AG20443 (cell line): ENCODE measurements around the gene ATP9B.
A peak's percentile ranks its signal among the peaks of the same experiment; 100 is the strongest.

Experiments used
- DNase-seq: peaks from one replicate; pipeline ENCODE4 v3.0.0; 2012; ENCODE audit warnings: low spot score, mixed read lengths

The ATP9B gene

DNA sequence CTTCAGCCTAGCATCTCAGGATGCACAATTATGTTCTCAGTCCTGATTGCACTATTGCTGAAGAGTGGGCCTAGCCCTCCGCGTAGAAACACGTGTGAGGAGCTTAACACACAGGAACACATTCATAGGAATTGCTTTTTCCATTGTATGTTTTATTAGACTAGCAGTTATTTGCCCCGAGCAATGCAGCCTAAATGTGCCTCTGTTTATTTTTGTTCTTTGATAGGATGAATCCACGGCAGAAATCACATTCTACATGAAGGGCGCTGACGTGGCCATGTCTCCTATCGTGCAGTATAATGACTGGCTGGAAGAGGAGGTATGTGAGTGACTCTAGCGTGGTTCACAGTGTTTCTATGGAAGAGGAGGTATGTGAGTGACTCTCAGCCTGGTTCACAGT, 260.6 kb downstream of the ATP9B start:
- no peak for DNase-seq

DNA sequence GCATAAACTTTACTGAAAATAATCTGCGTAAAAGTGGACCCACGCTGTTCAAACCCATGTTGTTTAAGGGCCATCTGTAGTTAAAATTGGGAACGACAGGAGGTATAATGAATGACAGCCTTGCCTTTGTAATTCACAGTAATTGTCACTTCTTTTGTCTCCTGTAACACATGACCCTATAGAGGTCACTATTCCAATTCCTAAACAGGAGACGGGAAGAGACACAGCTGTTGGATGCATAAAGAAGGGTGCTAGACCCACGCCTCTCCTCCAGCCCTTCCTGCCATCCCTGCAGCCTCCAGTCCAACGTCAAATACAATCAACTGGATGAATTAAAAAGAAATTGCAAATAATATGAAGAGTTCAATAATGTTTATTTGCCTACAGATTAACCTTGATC, 263.5 kb downstream of the ATP9B start:
- DNase-seq: no peak

DNA sequence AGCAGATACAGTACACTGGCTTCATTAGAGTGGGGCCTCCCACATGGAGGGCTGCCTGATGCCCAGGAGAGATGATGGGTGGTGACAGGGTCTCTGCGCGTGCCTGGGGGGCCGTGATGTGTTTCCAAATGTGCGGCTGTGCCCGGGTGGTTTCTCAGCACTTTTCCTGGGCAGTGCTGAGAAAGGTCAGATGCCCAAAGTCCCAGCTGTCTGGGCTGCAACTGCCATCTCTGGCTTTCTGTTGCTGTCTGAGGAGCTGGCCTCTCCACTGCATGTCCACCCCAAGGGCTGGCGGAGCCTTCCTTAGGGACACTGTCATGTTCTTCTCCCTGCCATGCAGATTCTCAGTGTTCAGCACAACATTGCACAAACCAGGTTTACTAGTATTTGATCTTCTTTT, 263.9 kb downstream of the ATP9B start:
- DNase-seq: no peak

GRCh38 chr18:79334496-79335233, 265.5 kb downstream of the ATP9B start:
- no peak for DNase-seq

DNA sequence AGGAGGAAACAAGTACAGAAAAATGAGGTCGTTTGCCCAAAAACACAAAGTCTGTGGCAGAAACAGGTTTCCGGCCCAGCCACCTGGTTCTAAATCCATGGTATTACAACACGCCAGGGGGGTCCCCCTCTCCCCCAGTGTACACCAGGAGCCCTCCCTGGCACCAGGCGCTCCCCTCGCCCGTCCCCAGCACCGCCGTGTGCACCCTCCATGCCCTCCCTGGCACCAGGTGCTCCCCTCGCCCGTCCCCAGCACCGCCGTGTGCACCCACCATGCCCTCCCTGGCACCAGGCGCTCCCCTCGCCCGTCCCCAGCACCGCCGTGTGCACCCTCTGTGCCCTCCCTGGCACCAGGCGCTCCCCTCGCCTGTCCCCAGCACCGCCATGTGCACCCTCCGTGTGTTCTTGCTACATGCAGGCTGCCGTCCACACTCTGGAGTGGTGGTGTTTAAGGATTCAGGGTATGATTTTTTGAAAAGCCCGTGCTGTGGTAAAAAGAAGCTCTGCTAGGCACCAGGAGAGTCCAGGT, 266.7 kb downstream of the ATP9B start:
- DNase-seq: no peak

DNA sequence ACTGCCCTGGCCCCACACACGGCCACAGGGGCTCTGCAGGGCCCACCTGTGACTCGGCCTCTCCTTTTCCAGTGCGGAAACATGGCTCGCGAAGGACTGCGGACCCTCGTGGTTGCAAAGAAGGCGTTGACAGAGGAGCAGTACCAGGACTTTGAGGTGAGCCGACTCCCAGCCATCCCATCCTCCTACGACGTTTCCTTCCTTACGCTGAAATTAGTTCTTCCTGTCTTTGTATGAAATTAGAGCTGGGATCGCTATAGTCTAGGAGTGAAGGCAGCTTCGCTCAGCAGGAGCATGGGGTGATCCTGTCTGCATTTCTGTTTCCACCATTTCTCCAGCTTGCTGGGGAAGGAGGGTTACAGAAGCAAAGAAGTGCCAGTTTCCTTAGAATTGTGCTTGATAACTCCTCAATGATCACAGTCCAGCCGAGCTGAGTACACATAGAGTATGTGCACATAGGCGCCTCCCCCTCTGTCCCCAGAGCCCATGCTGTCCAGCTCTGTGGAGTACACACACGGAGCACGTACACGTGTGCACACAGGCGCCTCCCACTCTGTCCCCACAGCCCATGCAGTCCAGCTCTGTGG, 267.5 kb downstream of the ATP9B start:
- DNase-seq: no peak

- DNase-seq: no peak
These were observed 268.0 kb downstream of the ATP9B start for GRCh38 chr18:79337184-79337583.

DNA sequence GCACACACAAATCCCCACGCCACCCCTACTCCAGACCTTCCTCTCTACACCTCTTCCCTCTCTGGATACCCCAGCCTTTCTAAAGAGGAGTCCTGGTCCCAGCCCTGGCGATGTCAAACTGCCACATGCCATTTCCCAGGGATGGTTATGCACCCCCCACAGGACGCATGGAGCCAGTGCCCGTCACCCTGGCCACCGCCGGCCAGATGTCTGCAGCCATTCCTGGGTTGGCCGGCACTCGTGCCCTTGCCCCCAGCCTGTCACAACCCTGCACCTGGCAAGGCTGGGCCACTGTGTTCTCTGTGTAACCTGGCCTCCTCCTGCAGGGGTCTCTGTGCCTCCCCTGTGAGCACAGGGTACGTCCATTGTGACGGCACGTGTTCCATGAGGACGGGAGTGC, 268.4 kb downstream of the ATP9B start:
- no peak for DNase-seq

- no peak for DNase-seq
These were observed 270.1 kb downstream of the ATP9B start for GRCh38 chr18:79339094-79339908.

- DNase-seq: no peak
These were observed 274.5 kb downstream of the ATP9B start for GRCh38 chr18:79343567-79344207.

DNA sequence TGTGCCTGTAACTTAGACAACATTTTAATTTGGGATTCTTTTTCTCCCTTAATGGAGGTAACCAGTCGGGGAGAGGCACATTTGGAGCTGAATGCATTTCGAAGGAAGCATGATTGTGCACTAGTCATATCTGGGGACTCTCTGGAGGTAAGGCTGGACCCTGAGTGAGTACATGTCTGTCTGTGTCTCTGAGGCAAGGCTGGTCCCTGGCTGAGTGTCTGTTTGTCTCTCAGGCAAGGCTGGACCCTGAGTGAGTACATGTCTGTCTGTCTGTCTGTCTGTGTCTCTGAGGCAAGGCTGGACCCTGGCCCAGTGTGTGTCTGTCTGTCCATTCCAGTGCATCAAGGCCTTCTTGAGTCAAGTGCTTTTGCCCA, 275.0 kb downstream of the ATP9B start:
- no peak for DNase-seq

GRCh38 chr18:79345366-79345765, 276.2 kb downstream of the ATP9B start:
- no peak for DNase-seq

DNA sequence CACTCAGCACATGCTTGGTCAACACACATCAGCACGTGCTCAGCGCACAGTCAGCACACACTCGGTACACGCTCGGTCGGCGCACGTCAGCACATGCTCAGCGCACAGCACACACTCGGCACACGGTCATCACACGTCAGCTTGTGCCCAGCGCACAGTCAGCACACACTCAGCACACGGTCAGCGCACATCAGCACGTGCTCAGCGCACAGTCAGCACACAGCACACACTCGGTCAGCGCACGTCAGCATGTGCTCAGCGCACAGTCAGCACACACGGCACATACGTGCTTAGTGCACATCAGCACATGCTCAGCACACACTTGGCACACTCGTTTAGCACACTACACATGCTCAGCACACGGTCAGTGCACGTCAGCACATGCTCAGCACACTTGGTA, 276.8 kb downstream of the ATP9B start:
- no peak for DNase-seq

- no peak for DNase-seq
These were observed 278.9 kb downstream of the ATP9B start for GRCh38 chr18:79348066-79348465.

GRCh38 chr18:79352432-79352831, 283.2 kb downstream of the ATP9B start:
- DNase-seq: no peak

DNA sequence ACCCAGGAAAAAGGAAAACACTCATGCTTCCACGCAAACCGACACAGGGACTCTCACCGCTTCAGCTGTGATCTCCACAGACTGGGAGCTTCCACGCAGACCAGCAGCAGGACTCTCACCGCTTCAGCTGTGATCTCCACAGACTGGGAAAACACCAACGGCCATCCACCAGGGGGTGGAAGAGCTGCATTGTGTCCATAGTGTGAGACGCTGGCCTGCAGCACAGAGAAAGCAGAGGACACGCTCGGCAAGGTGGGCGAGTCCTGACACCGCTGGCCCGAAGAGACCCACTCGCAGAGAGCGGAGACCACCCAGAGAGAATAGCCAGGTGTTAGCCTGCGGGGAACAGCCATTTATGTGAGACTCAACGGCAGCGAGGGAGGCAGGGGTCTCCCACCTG, 284.1 kb downstream of the ATP9B start:
- peak; percentile 40 for DNase-seq

DNA sequence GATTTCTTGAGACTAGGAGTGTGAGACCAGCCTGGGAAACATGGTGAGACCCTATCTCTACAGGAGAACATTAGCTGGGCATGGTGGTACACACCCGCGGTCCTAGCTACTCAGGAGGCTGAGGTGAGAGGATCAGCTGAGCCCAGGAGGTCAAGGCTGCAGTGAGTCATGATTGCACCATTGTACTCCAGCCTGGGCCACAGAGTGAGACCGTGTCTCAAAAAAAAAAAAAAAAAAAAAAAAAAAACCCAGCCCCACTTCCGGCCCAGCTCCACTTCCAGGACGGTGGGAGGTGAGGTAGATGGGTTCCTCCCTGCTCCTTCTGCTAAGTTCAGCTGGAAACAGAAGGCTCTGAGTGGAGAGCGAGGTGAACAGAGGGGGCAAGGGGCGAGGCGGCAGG, 285.2 kb downstream of the ATP9B start:
- no peak for DNase-seq

GRCh38 chr18:79355433-79356335, 286.5 kb downstream of the ATP9B start:
- no peak for DNase-seq

DNA sequence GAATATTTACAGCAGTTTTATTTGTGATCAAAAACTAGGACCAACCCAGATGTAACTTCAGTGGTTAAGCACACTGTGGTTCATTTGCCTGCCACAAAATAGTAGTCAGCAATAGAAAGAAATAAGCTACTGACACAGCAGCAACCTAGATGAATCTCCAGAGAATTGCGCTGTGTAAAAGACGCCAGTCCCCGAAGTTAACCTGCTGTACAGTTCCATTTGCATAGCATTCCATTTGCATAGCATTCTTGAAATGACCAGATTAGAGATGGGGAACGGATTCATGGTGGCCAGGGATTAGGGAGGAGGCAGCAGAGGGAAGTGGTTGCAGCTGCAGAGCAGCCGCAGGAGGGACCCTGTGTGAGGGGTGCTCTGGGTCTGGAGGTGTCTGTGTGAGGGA, 287.2 kb downstream of the ATP9B start:
- no peak for DNase-seq

- no peak for DNase-seq
These were observed 291.7 kb downstream of the ATP9B start for GRCh38 chr18:79360933-79361332.

- no peak for DNase-seq
These were observed 292.8 kb downstream of the ATP9B start for GRCh38 chr18:79361766-79362522.
